SK-N-MC (cell line): Measurements from ENCODE around the gene WDR62.
"Not testable (repeated sequence)": the region's sequence is repeated elsewhere in the genome, so short reads cannot be mapped to it uniquely, and the experiment has no call there.

ENCODE experiments used
- DNase-seq: peaks from one replicate; pipeline ENCODE4 v3.0.0-alpha.2; 2011; ENCODE audit warnings: low read depth, low spot score
- H3K27ac ChIP-seq: fragments of 200-600 bp; sonication (generic); 2 replicates; pipeline ENCODE4 v1.5.1; 2016; ENCODE audit warnings: mixed run types
- H3K36me3 ChIP-seq: fragments of 200-600 bp; sonication (generic); 2 replicates; pipeline ENCODE4 v1.6.1; 2017; ENCODE audit warnings: antibody characterized with exemption, low read length, mixed read lengths; ENCODE audit not compliant: insufficient read depth
- H3K4me3 ChIP-seq: fragments of 200-600 bp; sonication (generic); 2 replicates; pipeline ENCODE4 v1.5.1; 2016
- H3K9ac ChIP-seq: fragments of 200-600 bp; sonication (generic); 2 replicates; pipeline ENCODE4 v1.8.0; 2017; ENCODE audit warnings: mixed run types, mixed read lengths; ENCODE audit not compliant: insufficient read length
- H3K9me3 ChIP-seq: fragments of 200-600 bp; sonication (generic); 2 replicates; pipeline ENCODE4 v1.6.1; 2017; ENCODE audit warnings: low read depth, mild to moderate bottlenecking, antibody characterized with exemption, low read length, moderate library complexity, mixed read lengths
- EZH2 ChIP-seq: fragments of 200-600 bp; sonication (generic); IDR thresholded peaks from one replicate; pipeline ENCODE4 v1.6.1; 2017; ENCODE audit warnings: antibody characterized with exemption
- FOXP2 ChIP-seq: optimal IDR thresholded peaks from 2 replicates; pipeline ENCODE3; 2011; ENCODE audit warnings: mild to moderate bottlenecking, moderate library complexity; ENCODE audit not compliant: insufficient read depth; ENCODE audit errors: extremely low read length, control extremely low read depth
- POLR2AphosphoS5 ChIP-seq: IDR thresholded peaks from 2 replicates; pipeline ENCODE4 v1.6.1; 2012; ENCODE audit warnings: mild to moderate bottlenecking, low read depth, low read length, borderline replicate concordance

The WDR62 gene

DNA sequence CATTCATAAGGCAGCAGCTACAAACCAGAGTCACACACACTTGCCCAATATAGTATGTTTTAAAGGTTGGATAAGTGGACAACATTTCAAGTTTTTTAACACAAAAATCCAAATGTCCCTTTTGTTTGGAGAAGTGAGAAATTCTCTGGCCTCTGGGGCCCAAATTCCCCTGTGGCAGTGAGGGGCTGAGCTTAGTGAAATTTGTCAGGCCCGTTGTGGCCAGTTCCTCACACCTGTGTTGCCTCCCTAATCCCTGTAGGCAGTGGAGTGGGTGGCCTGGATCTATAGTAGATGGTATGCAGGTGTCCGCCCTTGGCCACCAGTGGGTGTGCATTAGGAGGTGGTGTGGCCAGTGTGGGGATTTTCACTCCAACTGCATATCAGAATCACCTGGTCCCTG lies 6.7 kb downstream of the WDR62 start:
- no peak for TF ChIP-seq EZH2
- H3K9ac ChIP-seq: no peak overlapping the region
- DNase-seq: no peak
- no peak overlapping the region for H3K4me3 ChIP-seq
- H3K9me3 ChIP-seq: no peaks in the 10 kb centered on the region
- peaks cover 35% of the 10 kb centered on the region; the same call in 1 of the 2 replicates for H3K36me3 ChIP-seq
- no peak overlapping the region for H3K27ac ChIP-seq

DNA sequence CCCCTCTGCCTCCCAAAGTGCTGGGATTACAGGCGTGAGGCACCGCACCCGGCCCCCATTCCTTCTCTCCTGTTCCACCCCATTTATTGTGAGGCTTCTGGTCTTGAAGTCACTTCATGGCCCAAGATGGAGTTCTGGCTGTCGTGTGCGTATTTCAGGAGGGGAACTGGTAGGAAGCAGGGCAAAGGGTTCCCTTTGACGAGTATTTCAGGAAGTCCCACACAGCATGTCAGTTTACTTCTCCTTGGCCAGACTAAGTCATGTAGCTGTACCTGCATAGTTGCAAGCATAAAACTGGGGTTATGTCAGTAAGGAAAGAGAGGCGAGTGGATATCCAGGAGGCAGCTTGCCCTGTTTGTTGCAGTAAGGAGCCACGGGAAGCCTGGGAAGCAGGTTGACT lies 10.1 kb downstream of the WDR62 start:
- no peak overlapping the region for H3K9ac ChIP-seq
- H3K4me3 ChIP-seq: no peak overlapping the region
- no peaks in the 10 kb centered on the region for H3K9me3 ChIP-seq
- no peak for TF ChIP-seq FOXP2
- no peak for TF ChIP-seq EZH2
- no peak for TF ChIP-seq POLR2AphosphoS5
- H3K27ac ChIP-seq: no peak overlapping the region
- peaks cover 34% of the 10 kb centered on the region; the same call in 1 of the 2 replicates for H3K36me3 ChIP-seq
- DNase-seq: no peak

DNA sequence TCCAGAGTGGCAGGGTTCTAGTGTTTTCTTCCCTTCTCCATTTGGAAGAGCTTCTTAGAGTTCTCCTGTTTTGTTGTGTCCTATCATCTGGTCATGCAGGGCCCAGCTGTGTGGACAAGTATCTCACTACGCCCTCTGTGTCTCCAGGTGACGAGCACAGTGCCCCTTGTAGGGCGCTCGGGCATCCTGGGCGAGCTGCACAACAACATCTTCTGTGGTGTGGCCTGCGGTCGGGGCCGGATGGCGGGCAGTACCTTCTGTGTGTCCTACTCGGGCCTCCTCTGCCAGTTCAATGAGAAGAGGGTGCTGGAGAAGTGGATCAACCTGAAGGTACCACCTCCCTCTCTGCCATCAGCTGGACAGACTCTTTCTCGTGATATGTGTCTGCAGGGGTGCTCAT lies 13.0 kb downstream of the WDR62 start:
- Histone ChIP-seq H3K36me3 (peaks cover 27% of the 10 kb centered on the region; the same call in 1 of the 2 replicates), H3K9me3 (no peaks in the 10 kb centered on the region), H3K4me3 (no peak overlapping the region), H3K27ac (no peak overlapping the region), H3K9ac (no peak overlapping the region)
- no peak for TF ChIP-seq POLR2AphosphoS5
- TF ChIP-seq FOXP2: no peak
- no peak for TF ChIP-seq EZH2
- DNase-seq: no peak

DNA sequence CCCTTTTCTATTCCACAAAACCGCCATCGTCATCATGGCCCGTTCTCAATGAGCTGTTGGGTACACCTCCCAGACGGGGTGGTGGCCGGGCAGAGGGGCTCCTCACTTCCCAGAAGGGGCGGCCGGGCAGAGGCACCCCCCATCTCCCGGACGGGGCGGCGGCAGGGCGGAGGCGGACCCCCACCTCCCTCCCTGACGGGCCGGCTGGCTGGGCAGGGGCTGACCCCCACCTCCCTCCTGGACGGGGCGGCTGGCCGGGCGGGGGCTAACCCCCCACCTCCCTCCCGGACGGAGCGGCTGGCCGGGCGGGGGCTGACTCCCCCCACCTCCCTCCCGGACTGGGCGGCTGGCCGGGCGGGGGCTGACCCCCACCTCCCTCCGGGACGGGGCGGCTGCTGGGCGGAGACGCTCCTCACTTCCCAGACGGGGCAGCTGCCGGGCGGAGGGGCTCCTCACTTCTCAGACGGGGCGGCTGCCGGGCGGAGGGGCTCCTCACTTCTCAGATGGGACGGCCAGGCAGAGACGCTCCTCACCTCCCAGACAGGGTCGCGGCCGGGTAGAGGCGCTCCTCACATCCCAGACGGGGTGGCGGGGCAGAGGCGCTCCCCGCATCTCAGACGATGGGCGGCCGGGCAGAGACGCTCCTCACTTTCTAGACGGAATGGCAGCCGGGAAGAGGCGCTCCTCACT lies 14.3 kb downstream of the WDR62 start:
- not testable (repeated sequence) for H3K4me3 ChIP-seq, DNase-seq, H3K9ac ChIP-seq, H3K27ac ChIP-seq, H3K9me3 ChIP-seq
- H3K36me3 ChIP-seq: peaks cover 37% of the 10 kb centered on the region; the same call in 1 of the 2 replicates

DNA sequence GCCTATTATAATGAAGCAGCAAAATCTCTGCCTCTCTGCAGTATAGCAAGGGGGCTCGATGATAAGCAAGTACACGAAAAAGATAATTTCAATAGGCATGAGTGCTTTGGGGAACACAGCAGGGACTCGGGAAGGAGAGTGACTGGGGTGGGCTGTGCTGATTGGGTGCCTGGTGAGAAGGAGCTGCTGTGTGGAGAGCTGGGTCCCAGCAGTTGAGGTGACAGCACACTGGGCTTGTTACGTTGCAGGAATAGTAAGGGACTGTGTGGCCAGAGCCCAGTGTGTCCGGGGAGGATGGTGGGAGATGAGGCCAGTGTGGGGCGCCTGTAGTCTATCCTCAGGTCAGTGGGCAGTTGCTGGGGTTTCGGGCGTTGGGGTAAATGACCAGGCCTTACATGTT lies 17.4 kb downstream of the WDR62 start:
- H3K36me3 ChIP-seq: peaks cover 41% of the 10 kb centered on the region; the same call in 1 of the 2 replicates

DNA sequence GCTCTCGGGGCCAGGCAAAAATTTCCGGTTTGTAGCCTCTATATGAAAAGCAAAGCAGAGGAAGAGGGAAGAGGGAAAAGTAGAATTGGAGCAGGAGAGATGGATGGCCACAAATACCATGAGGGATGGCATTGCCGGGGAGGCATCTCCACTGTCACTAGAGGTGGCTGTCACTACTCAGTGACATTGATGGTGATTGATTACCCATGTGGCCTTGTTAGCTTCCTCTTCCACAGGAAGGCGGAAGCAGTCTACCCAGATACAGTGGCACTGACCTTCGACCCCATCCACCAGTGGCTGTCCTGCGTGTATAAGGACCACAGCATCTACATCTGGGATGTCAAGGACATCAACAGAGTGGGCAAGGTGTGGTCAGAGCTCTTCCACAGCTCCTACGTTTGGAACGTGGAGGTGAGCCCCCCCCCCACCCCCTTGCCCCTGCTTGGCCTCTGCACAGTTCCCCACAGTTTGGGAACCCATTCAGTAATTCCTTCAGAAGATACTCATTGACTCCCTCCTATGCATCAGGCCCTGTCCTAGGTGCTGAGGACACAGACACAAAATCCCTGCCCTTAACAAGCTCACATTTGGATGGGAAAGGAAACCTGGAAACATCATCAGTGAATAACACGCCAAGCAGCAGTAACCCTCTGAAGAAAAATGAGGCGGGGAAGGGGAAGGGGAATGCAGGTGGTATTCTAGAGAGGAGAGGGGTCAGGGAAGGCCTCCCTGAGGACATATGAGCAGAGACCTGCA lies 18.6 kb downstream of the WDR62 start:
- no peaks in the 10 kb centered on the region for H3K9me3 ChIP-seq
- no peak overlapping the region for H3K9ac ChIP-seq
- no peak overlapping the region for H3K4me3 ChIP-seq
- no peak for DNase-seq
- TF ChIP-seq EZH2 (no peak), FOXP2 (no peak), POLR2AphosphoS5 (no peak)
- peaks cover 31% of the 10 kb centered on the region; the same call in 1 of the 2 replicates for H3K36me3 ChIP-seq
- no peak overlapping the region for H3K27ac ChIP-seq

More for the DNA sequence above, 17.4 kb downstream of the WDR62 start:
- Histone ChIP-seq H3K27ac (no peak overlapping the region), H3K9me3 (no peaks in the 10 kb centered on the region), H3K9ac (no peak overlapping the region), H3K4me3 (no peak overlapping the region)
- no peak for TF ChIP-seq FOXP2
- no peak for TF ChIP-seq EZH2
- DNase-seq: no peak

DNA sequence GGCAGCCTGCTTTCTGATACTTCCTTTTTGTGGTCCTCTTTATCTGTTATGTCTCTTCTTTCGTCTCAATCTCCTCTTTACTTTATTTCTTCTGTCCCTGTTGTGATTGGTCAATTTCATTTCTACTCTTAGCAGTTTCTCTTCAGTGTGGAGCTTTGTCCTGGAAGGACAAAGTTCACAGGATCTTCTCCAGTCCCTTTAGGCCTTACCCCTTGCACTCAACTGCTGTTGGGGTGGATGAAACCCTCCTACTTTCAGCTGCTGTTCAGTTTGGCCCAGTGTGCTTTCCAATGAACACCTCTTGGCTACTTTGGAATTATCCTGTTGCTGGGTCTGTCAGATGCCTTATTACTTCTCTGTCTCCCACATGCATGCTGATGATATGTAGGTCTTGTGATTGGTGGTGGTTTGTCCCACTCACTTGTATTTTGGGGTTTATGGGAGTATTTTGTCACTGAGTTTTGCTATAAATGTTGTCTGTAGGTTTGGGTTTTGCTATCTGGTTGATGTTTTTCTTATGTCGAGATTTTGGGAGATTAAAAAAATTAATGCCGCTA lies 24.8 kb downstream of the WDR62 start:
- no peak overlapping the region for H3K27ac ChIP-seq
- H3K36me3 ChIP-seq: peaks cover 42% of the 10 kb centered on the region
- no peak for DNase-seq
- TF ChIP-seq POLR2AphosphoS5 (no peak), FOXP2 (no peak), EZH2 (no peak)
- H3K4me3 ChIP-seq: no peak overlapping the region
- no peak overlapping the region for H3K9ac ChIP-seq
- no peaks in the 10 kb centered on the region for H3K9me3 ChIP-seq

DNA sequence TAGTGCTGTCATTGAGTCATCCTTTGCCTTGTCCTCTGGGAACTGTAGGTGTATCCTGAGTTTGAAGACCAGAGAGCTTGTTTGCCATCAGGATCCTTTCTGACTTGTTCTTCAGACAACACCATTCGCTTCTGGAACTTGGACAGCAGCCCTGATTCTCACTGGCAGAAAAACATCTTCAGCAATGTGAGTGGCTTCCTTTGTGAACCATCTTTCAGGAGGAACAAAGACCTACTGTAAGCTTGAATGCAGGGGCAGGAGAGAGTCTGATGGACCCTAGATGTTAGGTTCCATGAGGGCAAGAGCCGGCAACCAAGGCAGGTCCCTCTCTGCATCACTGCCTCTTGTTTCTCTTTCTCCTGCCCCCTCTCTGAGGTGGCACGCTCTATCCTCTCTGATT lies 26.7 kb downstream of the WDR62 start:
- H3K36me3 ChIP-seq: peaks cover 38% of the 10 kb centered on the region
- H3K9me3 ChIP-seq: no peaks in the 10 kb centered on the region
- TF ChIP-seq FOXP2: no peak
- TF ChIP-seq EZH2: no peak
- TF ChIP-seq POLR2AphosphoS5: no peak
- no peak overlapping the region for H3K27ac ChIP-seq
- H3K9ac ChIP-seq: no peak overlapping the region
- no peak for DNase-seq
- no peak overlapping the region for H3K4me3 ChIP-seq
